Measurements from ENCODE around the gene BCL6B.

Gene BCL6B

GRCh38 chr17:7064261-7064660, 41.4 kb downstream of the BCL6B start:
- DNase-seq, result no peak

DNA sequence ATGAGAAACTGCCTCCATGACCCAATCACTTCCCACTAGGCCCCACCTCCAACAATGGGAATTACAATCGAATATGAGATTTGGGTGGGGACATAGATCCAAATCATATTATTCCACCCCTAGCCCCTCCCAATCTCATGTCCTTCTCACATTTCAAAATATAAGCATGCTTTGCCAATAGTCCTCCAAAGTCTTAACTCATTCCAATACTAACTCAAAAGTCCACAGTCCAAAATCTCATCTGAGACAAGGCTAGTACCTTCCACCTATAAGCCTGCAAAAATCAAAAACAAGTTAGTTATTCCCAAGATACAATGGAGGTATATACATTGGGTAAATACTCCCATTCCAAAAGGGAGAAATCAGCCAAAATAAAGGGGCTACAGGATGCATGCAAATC, 44.3 kb downstream of the BCL6B start:
- DNase-seq, result no peak

GRCh38 chr17:7068268-7068667, 45.4 kb downstream of the BCL6B start:
- no peak for DNase-seq

DNA sequence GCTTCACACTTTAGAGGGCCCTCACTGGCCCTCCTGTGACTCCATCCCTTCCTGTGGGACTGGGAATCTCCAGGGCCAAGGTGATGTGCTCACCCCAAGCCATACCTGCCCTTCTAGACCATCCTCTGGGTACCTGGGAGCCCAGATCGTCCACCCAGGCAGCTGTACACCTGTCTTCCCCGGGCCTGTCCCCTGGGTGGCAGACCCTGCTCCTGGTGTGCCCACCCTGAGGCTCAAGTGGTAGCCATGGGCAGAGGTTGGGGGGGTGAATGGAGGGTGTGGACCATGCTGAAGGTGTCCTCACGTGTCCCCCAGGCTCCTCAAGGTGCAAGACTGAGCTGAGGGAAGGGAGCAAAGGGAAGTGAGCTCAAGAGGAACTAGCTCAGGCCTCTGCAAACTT, 47.9 kb downstream of the BCL6B start:
- DNase-seq, result no peak

GRCh38 chr17:7072406-7072805, 49.6 kb downstream of the BCL6B start:
- DNase-seq, result no peak

DNA sequence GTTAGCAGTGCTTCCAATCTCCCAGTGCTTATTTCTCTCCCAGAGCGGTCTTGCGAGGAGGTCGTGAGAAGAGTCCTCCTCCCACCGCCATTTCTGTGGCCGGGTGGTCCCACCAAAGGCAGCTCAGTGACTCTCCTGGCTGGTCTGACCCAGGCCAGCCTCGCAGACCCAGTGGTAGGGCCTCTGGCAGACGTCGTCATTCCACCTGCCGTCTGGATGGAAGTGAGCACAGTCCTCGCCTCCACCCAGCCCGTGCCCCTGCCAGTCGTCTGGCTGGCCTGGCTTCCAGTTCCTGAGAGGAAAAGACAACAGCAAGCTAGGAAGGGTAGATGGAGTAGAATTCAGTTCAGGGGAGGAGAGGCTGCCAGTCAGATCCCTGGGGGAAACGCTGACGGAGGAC, 52.1 kb downstream of the BCL6B start:
- DNase-seq, result no peak

- no peak for DNase-seq
Observed at GRCh38 chr17:7077911-7078546, 55.2 kb downstream of the BCL6B start.

- no peak for DNase-seq
Observed at GRCh38 chr17:7078711-7079110, 55.9 kb downstream of the BCL6B start.
